Hepatic stellate cell (primary cell): ENCODE data around the gene PDE8A.
"Not testable (repeated sequence)": the region's sequence is repeated elsewhere in the genome, so short reads cannot be mapped to it uniquely, and the experiment has no call there.

Source experiments
- DNase-seq: peaks from one replicate; pipeline ENCODE4 v3.0.0; 2011; ENCODE audit warnings: low spot score

Gene PDE8A

GRCh38 chr15:84988909-84989644 is 7.4 kb downstream of the PDE8A start:
- no peak for DNase-seq

DNA sequence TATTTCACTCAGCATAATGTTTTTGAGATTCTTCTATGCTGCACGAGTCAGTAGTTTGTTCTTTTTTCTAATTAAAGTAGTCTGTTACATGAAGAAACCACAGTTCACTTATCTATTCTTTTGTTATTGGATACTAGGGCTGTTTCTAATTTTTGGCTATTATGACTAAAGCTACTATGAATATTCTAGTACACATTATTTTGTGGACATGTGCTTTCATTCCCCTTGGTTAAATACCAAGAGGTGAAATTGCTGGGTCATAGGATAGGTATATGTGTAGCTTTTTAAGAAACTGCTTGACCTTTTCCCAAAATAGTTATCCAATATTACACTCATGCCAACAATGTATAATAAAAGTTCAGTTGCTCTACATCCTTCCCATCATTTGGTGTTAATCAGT is 8.9 kb downstream of the PDE8A start:
- DNase-seq: no peak

- DNase-seq: no peak
Measured at GRCh38 chr15:84991014-84991712, 9.5 kb downstream of the PDE8A start.

DNA sequence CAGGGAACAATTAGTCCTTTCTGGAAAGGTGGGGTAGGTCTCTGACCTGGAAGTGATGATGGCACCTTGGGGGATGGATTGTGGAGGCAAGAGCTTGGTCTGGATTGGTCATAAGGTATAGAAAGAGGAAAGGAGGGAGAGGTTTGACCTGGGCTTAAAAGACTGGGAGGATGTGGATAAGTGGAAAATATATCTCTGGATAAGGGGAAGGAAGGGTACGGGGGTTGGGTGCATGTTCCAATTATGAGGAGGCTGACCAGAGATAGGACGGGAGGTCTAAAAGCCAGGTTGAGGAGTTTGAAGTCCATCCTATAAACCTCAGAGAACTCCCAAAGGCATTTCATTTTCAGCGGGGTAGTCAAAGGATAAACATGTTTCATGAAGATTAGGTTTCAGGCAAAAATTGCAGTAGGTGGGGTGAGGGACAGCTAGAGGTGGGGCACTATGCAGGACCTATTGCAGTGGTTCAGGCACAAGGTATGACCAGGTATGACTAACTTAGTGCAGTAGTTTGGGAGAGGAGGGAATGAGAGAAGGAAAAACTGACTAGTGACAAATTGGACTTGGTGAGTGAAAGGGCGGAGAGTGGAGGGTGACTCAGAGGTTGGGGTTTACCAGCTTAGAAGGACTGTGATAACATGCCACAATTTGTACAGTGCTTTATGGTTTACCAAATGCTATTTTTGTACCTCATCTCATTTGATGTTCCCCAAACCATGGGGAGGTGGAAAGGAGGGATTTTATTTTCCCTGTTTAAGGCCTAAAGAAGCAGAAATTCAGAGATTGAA is 10.7 kb downstream of the PDE8A start:
- peak; percentile 56 for DNase-seq

DNA sequence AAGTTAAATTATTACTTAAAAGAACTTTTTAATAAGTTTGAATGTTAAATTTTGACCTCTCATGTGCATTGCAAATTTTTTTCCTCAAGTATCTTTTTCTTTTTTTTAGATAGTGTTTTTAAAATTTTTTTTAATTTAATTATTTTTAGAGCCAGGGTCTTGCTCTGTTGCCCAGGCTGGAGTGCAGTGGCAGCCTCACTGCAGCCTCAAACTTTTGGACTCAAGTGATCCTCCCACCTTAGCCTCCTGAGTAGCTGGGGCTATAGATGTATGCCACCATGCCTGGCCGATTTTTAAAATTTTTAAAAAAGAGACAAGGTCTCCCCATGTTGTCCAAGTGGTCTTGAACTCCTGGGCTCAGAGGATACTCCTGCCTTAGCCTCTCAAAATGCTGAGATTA is 14.4 kb downstream of the PDE8A start:
- no peak for DNase-seq

- DNase-seq: not testable (repeated sequence)
Measured at GRCh38 chr15:84996714-84997113, 15.1 kb downstream of the PDE8A start.

DNA sequence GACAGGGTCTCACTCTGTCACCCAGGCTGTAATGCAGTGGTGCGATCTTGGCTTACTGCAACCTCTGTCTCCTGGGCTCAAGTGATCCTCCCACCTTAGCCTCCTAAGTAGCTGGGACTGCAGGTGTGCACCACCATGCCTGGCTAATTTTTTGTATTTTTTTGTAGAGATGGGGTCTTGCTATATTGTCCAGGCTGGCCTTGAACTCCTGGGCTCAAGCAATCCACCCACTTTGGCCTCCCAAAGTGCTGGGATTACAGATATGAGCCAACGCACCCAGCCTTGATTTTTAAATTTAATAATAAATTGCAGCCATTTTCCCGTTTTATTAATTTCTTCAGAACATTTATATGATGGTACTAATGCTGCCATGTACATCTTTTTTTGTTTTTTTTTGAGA is 15.6 kb downstream of the PDE8A start:
- not testable (repeated sequence) for DNase-seq

DNA sequence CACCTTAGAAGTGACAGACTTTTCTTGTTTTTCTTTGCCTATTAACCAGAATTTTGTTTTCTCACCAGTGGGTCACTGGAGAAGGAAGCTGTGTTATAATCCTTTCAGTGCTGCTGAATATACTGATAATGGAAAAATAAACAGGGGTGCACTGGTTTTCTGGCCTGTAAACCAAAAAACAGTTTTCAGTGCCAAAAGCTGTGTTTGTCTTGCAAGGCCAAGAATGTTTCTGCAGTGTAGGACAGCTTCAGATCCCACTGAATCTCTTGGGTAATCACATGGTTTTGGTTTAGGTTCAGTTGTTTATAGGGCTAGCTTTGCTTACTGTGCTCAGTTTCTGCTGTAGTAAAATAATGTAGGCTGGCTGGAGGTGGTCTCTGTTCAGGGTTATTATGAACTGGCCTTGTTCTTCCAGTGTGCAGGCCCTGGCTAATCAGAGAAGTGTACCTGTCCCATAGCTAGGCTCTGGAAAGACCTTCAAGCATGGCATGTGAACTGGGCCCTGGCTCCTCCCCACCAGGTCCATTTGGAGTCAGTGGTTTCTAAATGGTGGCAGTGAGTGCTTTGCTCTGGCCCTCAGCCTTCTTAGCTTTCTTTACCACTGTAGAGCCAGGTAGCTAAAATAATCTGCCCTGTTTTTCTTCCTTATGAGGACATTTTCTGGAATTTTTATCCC is 18.7 kb downstream of the PDE8A start:
- no peak for DNase-seq

DNA sequence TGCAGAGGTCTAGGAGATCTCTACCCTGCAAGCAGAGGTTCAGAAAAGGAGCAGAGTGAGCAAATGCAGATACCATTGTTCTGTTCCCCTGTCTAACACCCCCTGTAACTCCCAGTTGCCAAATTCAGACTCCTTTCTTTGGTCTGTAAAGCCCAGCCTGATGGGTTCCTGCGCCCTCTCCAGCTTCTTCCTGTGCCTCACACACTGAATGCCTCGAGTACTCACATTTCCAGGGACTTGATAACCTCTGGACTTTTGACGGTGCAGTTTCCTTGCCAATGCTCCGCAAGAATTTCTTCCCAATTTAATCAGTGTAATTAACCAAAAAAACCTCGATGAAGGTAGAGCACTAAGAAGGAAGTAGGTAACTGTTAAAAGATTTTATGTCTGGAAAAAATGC is 19.3 kb downstream of the PDE8A start:
- no peak for DNase-seq

DNA sequence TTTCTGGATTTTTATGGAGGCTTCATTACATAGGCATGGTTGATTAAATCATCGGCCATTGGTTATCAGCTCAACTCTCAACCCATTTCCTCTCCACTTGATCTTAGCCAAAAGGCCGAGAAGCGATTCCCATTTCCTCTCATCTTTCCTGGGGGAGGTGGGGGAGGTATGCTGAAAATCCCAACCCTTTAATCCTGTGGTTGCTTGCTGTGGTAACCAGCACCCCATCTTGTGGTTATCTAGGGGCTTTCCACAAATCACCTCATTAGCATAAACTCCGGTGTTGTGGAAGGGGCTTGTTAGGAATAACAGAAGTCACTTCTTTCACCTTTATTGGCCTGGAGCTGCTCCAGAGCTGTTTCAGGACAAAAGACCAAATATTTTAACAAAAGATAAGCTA is 20.9 kb downstream of the PDE8A start:
- DNase-seq: no peak

GRCh38 chr15:85003593-85004312 is 22.1 kb downstream of the PDE8A start:
- DNase-seq: no peak

DNA sequence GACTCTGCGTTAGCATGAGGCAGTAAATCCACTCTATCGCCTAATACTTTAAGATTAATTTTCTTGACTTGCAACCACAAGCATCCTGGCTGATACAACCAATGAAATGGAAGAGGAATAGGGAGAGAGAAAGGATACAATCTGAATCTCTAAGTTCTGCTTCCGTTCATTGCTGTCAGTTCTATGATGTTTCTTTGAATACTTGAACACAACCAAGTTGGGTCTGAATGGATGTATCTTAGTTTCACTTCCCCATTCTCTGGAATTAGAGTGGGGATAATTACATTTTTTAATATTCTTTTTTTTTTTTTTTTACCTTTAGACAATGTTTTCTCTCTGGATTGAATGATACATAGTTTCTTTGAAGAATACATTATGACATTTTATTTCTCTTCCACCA is 22.9 kb downstream of the PDE8A start:
- no peak for DNase-seq

- no peak for DNase-seq
Measured at GRCh38 chr15:85005319-85005718, 23.7 kb downstream of the PDE8A start.

- no peak for DNase-seq
Measured at GRCh38 chr15:85005746-85006145, 24.1 kb downstream of the PDE8A start.

DNA sequence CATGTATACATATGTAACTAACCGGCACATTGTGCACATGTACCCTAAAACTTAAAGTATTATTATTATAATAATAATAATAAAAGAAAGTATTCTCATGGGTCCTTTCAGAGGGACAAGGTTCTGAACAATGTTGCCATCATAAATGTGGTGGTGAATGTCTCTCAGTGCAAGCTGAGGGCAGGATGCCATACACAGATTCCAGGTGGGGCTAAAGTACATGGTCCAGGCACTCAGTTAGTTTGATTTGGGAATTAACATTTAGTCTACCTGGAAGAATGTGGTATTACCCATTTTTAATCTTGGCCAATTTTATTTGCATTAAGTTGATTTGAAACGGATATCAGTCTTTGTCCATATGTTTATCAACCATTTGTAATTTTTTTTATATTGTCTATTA is 24.5 kb downstream of the PDE8A start:
- no peak for DNase-seq

DNA sequence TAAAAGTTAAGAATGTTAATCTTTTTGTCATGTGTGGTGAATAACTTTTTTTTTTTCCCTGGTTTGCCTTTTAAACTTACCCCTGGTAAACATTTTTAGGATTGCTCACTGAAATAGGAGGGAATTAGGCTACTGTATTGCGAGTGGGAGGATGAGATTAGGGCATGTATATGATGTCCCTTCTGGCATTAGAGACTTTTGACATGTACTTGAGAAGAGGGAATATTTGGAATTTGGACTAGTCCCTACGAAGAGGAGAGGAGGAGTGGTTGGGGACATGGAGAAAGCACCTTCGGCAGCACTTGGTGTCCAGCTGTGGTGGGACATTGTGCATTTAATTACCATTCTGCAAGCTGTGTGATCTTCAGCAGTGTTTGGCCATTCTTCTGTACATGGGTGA is 25.0 kb downstream of the PDE8A start:
- DNase-seq: no peak

GRCh38 chr15:85007137-85007536 is 25.5 kb downstream of the PDE8A start:
- DNase-seq: no peak

- DNase-seq: no peak
Measured at GRCh38 chr15:85007741-85008397, 26.2 kb downstream of the PDE8A start.

- DNase-seq: no peak
Measured at GRCh38 chr15:85008474-85009260, 27.0 kb downstream of the PDE8A start.

GRCh38 chr15:85009435-85009834 is 27.8 kb downstream of the PDE8A start:
- DNase-seq: no peak

DNA sequence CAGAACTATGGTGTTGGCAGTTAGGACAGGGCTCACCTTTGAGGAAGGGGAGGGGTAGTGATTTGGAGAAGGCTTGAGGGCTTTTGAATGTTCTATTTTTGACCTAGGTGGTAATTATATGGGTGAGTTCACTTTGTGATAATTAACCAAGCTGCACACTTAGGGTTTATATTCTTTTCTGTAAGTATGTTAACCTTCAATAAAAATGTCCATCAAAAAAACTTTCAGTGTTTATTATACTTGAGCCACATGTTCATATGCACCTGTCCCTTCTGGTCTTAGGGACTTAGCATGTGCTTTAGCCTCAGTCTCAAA is 28.4 kb downstream of the PDE8A start:
- DNase-seq: no peak
